A673 (cell line): ENCODE data around the gene SEPSECS. TPM values are rescaled to one million over a fixed set of nuclear protein-coding genes. Genes with fewer than 3 reads are reported as not detected.

Experiments
- BruUV-seq: library from RNA; stranded (reverse); fragments of 400-500 nt; replicated peaks from 2 replicates; lab custom pipeline; 2021; lab: Mats Ljungman, UMichigan
- CTCF ChIA-PET: fragments of 300-600 bp; sonication (Branson Sonifier 250); formaldehyde crosslinking; loops from one replicate; lab custom pipeline; 2022; ENCODE audit warnings: antibody characterized with exemption; lab: Charles Lee
- POLR2A ChIA-PET: fragments of 300-600 bp; sonication (Branson Sonifier 250); formaldehyde crosslinking; loops from one replicate; lab custom pipeline; 2022; ENCODE audit warnings: antibody characterized with exemption; ENCODE audit not compliant: low non-redundant PET; lab: Charles Lee
- DNase-seq: peaks from one replicate; pipeline ENCODE4 v3.0.0-alpha.2; 2015; ENCODE audit warnings: low spot score
- H3K27ac ChIP-seq: fragments of 200-600 bp; sonication (generic); 2 replicates; pipeline ENCODE4 v1.5.1; 2016; ENCODE audit warnings: mixed run types, low read depth, mild to moderate bottlenecking, mixed read lengths, antibody characterized with exemption, low read length; ENCODE audit not compliant: poor library complexity, severe bottlenecking
- H3K27me3 ChIP-seq: fragments of 200-600 bp; sonication (generic); replicated peaks from 2 replicates; pipeline ENCODE4 v1.6.1; 2017; ENCODE audit warnings: mixed run types, low read depth, mild to moderate bottlenecking, mixed read lengths, antibody characterized with exemption, low read length; ENCODE audit not compliant: insufficient read depth, poor library complexity
- H3K36me3 ChIP-seq: fragments of 200-600 bp; sonication (generic); 2 replicates; pipeline ENCODE4 v1.6.1; 2016; ENCODE audit warnings: mixed run types, mild to moderate bottlenecking, mixed read lengths, antibody characterized with exemption, low read length; ENCODE audit not compliant: insufficient read depth, poor library complexity, severe bottlenecking
- H3K4me1 ChIP-seq: fragments of 200-600 bp; sonication (generic); 2 replicates; pipeline ENCODE4 v1.6.1; 2017; ENCODE audit warnings: mixed run types, mild to moderate bottlenecking, mixed read lengths, antibody characterized with exemption, low read length; ENCODE audit not compliant: insufficient read depth, poor library complexity, severe bottlenecking
- H3K4me3 ChIP-seq: fragments of 200-600 bp; sonication (generic); 2 replicates; pipeline ENCODE4 v1.5.1; 2016; ENCODE audit warnings: low read depth, mixed run types, mild to moderate bottlenecking, mixed read lengths, low read length; ENCODE audit not compliant: poor library complexity, severe bottlenecking
- H3K9me3 ChIP-seq: fragments of 200-600 bp; sonication (generic); 2 replicates; pipeline ENCODE4 v1.6.1; 2016; ENCODE audit warnings: mixed run types, low read depth, mild to moderate bottlenecking, mixed read lengths, antibody characterized with exemption, low read length; ENCODE audit not compliant: poor library complexity, severe bottlenecking
- EZH2 ChIP-seq: fragments of 200-600 bp; sonication (generic); IDR thresholded peaks from 2 replicates; pipeline ENCODE4 v1.6.1; 2017; ENCODE audit warnings: borderline replicate concordance, low read depth, mild to moderate bottlenecking, mixed read lengths, antibody characterized with exemption, low read length; ENCODE audit not compliant: poor library complexity, severe bottlenecking
- intact Hi-C: fragments of 100-400 bp; cut with micrococcal nuclease; formaldehyde crosslinking; loops from one replicate; pipeline ENCODE4 v1.10.0; 2022; ENCODE audit not compliant: unreplicated experiment
- total RNA-seq: library from RNA; stranded (reverse); gene quantifications from 2 replicates; pipeline ENCODE4 v1.2.3, GENCODE V29; 2021
- TF ChIP-seq, protein P1 (sequence below): fragments of 300-800, 200-600 bp; sonication (generic); conservative IDR thresholded peaks from 2 replicates; pipeline ENCODE4 v1.5.1; 2017; ENCODE audit warnings: low read depth, mild to moderate bottlenecking, antibody characterized with exemption, low read length, moderate library complexity, mixed read lengths

Gene SEPSECS
- total RNA-seq, 1 experiment from 2014 or later = 11.6 TPM

DNA sequence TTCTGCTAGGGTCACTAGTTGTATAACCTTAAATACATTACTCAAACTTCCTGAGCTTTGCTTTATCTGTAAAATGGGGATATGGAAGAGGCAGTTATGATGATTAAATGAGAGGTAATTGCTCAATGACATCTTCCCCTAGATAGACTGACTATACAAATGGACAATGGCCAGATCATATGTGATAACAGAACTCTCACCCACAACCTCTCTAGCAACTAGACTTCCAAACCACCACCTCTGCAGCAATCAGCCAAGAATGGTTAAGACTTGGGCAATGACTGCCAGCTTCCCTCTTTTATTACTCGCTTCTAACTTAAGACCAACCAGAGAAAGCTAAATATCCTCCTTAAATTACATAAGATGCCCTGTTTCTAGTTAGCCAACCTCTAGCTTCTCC is 2.9 kb upstream of the SEPSECS start:
- Histone ChIP-seq H3K27ac (no peak overlapping the region), H3K4me1 (peaks cover 8% of the 10 kb centered on the region), H3K36me3 (no peaks in the 10 kb centered on the region), H3K4me3 (no peak overlapping the region), H3K27me3 (peaks cover 4% of the 10 kb centered on the region), H3K9me3 (no peaks in the 10 kb centered on the region)
- DNase-seq = no peak
- intact Hi-C loops = no loop called here
- ChIA-PET CTCF (no interaction called here), POLR2A (no interaction called here)
- no TSS peak for BruUV-seq
- TF ChIP-seq EZH2 = no peak
- TF ChIP-seq, protein P1, sequence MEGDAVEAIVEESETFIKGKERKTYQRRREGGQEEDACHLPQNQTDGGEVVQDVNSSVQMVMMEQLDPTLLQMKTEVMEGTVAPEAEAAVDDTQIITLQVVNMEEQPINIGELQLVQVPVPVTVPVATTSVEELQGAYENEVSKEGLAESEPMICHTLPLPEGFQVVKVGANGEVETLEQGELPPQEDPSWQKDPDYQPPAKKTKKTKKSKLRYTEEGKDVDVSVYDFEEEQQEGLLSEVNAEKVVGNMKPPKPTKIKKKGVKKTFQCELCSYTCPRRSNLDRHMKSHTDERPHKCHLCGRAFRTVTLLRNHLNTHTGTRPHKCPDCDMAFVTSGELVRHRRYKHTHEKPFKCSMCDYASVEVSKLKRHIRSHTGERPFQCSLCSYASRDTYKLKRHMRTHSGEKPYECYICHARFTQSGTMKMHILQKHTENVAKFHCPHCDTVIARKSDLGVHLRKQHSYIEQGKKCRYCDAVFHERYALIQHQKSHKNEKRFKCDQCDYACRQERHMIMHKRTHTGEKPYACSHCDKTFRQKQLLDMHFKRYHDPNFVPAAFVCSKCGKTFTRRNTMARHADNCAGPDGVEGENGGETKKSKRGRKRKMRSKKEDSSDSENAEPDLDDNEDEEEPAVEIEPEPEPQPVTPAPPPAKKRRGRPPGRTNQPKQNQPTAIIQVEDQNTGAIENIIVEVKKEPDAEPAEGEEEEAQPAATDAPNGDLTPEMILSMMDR = no peak

DNA sequence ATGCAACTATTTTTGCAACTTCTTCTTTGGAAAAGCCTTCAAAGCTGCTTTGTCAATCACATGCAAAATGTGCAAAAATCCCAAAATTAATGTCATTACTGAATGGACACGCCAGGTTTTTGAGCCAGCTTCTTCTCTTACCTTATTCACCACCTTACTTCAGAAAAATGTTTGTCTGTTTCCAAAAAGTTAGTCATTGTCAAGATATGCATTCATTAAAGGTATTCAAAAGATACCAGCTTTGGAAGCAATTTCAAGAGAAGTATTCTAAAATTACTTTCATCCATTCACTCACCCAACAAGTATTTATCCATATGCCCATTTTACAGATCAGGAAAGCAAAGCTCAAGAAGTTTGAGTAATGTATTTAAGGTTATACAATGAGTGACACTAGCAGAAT is 2.3 kb upstream of the SEPSECS start:
- CTCF ChIA-PET = no interaction called here
- intact Hi-C loops = no loop called here
- Histone ChIP-seq H3K27ac (no peak overlapping the region), H3K9me3 (no peaks in the 10 kb centered on the region), H3K4me1 (peaks cover 8% of the 10 kb centered on the region), H3K4me3 (no peak overlapping the region), H3K27me3 (peaks cover 4% of the 10 kb centered on the region), H3K36me3 (no peaks in the 10 kb centered on the region)
- TF ChIP-seq, protein P1 = no peak
- TF ChIP-seq EZH2 = no peak
- no TSS peak for BruUV-seq
- POLR2A ChIA-PET = no interaction called here
- no peak for DNase-seq

DNA sequence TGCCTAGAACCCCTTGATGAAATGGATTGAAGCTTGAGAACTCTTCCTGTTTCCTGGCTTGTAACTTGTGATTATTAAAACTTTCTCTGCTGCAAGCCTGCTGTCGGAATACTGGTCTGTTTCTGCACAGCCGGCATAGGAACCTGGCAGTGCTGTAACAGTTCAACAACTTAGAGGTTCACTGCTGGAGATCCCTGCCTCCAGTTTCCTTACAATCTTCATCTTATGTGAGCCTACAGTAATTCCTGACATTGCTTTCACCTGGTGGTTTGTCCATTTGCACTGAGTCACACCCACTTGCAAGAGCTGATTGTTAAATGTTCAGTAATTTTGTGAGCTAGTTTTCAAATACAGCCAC is 1.3 kb upstream of the SEPSECS start:
- CTCF ChIA-PET = no interaction called here
- BruUV-seq = no TSS peak
- no peak for DNase-seq
- Histone ChIP-seq H3K27ac (no peak overlapping the region), H3K27me3 (no peaks in the 10 kb centered on the region), H3K36me3 (no peaks in the 10 kb centered on the region), H3K4me1 (peaks cover 8% of the 10 kb centered on the region), H3K4me3 (no peak overlapping the region), H3K9me3 (no peaks in the 10 kb centered on the region)
- intact Hi-C loops = no loop called here
- POLR2A ChIA-PET = no interaction called here
- TF ChIP-seq, protein P1 = no peak
- no peak for TF ChIP-seq EZH2
